Skeletal muscle tissue (tissue), 4 donors: ENCODE measurements around the gene OGDH. TPM values are rescaled to one million over a fixed set of nuclear protein-coding genes. Genes with fewer than 3 reads are reported as not detected.
"Not testable (repeated sequence)": the region's sequence is repeated elsewhere in the genome, so short reads cannot be mapped to it uniquely, and the experiment has no call there.

Experiments
- H3K27ac ChIP-seq: one replicate; pipeline ENCODE4 v1.7.0; 2013; ENCODE audit warnings: mild to moderate bottlenecking, low read depth, low read length, inconsistent platforms
- H3K27me3 ChIP-seq, 3 donors: one replicate each; pipeline ENCODE4 v1.7.0; 2013; ENCODE audit warnings: low read length in 3 of 3; ENCODE audit not compliant: control insufficient read depth in 3 of 3, insufficient read depth in 3 of 3
- H3K36me3 ChIP-seq, 3 donors: one replicate each; pipeline ENCODE4 v1.7.0; 2013; ENCODE audit warnings: low read length in 3 of 3; ENCODE audit not compliant: control insufficient read depth in 3 of 3, insufficient read depth in 3 of 3
- H3K4me1 ChIP-seq, 3 donors: one replicate each; pipeline ENCODE4 v1.7.0; 2013; ENCODE audit warnings: low read length in 3 of 3, mild to moderate bottlenecking in 3 of 3; ENCODE audit not compliant: control insufficient read depth in 3 of 3, insufficient read depth in 3 of 3
- H3K4me3 ChIP-seq, 3 donors: one replicate each; pipeline ENCODE4 v1.7.0; 2013; ENCODE audit warnings: low read length in 3 of 3
- H3K9ac ChIP-seq, 3 donors: one replicate each; pipeline ENCODE4 v1.7.0; 2013; ENCODE audit warnings: low read length in 3 of 3, mild to moderate bottlenecking in 3 of 3, moderate library complexity in 2 of 3, low read depth in 1 of 3
- H3K9me3 ChIP-seq, 3 donors: one replicate each; pipeline ENCODE4 v1.7.0; 2013; ENCODE audit warnings: low read length in 3 of 3; ENCODE audit not compliant: control insufficient read depth in 3 of 3
- total RNA-seq: library from RNA; depleted of rRNA; stranded (reverse); fragments of >200 nt; gene quantifications from one replicate; pipeline ENCODE4 v1.2.3, GENCODE V29; 2014
- donor health status: Osteomylitis.

The OGDH gene
- total RNA-seq, 1 donor from 2014 or later = 70.5 TPM

DNA sequence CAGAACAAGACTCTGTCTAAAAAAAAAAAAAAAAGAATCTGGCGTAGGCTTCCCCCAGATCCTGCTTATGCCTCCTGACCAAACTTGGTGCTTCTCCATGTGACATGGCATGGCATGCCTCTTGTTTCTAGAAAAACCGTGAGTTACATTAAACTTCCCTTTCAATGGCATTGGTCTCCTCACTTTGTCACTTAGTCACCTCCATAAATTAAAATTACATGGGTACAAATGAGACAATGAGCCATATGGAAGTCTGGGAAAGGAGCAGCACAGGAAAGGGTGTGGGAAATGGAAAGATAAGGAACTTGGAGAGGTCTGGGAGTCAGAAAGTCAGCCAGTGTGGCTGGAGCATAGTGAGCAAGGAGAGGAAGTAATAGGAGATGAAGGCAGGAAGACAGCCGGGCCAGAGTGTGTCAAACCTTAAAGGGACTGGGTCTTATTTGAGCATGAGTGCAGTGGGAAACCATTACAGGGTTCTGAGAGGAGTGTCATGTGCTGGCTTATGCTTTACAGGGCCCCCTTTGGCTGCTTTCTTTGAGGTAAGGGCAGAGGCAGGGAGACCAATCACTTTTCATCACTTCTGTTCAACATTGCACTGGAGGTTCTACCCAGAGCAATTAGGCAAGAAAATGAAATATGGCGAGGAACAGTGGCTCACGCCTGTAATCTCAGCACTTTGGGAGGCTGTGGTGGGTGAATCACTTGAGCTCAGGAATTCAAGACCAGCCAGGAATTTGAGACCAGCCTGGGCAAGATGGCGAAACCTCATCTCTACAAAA lies 120.9 kb downstream of the OGDH start:
- no peaks in the 10 kb centered on the region for H3K27me3 ChIP-seq
- no peaks in the 10 kb centered on the region for H3K9me3 ChIP-seq
- no peak overlapping the region for H3K27ac ChIP-seq
- H3K9ac ChIP-seq = no peak overlapping the region
- H3K4me3 ChIP-seq = no peak overlapping the region
- no peaks in the 10 kb centered on the region for H3K36me3 ChIP-seq
- H3K4me1 ChIP-seq = peaks cover 0 to 3% (median 0%) of the 10 kb centered on the region in 3 donors

DNA sequence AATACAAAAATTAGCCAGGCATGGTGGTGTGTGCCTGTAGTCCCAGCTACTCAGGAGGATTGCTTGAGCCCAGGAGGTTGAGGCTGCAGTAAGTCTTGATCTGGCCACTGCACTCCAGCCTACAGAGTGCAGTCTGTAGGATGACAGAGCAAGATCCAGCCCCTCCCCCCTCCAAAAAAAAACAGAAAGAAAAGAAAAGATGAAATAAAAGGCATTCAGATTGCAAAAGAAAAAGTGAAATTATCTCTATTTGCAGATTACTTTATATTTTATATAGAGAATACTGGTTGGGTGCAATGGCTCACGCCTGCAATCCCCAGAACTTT lies 121.5 kb downstream of the OGDH start:
- H3K9ac ChIP-seq = no peak overlapping the region

DNA sequence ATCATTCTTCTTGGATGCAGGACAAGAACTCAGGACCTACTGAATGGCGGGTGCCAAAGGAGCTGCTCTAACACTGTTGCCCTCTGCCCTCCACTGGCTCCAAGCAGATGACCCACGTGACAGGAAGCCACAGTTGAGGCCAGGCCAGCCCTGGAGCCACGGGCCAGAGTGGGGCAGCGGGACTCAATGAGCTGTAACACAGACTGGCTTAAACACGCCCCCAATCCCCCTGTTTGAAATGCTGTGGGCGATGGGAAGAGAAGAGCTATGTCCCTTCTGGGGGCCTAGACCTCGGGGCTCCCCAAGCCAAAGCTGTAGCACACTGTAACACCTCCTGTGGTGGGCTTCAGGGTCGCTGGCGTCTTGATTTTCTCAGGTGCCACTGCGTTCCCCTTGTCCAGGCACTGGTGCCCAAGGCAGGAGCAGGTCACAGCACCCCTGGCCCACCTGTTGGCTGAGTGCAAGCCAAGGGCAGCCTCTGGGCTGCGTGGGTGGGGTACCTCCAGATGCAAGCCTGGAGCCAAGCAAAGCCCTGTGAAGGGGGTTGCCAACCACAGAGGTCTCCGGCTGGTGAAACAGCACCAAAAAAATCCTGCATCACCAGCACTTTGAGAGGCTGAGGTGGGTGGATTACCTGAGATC lies 123.6 kb downstream of the OGDH start:
- H3K27me3 ChIP-seq = no peaks in the 10 kb centered on the region

More for the DNA sequence above, 121.5 kb downstream of the OGDH start:
- H3K27me3 ChIP-seq = no peaks in the 10 kb centered on the region
- H3K9me3 ChIP-seq = no peaks in the 10 kb centered on the region
- no peak overlapping the region for H3K27ac ChIP-seq
- no peak overlapping the region for H3K4me3 ChIP-seq
- H3K4me1 ChIP-seq = peaks cover 0 to 3% (median 0%) of the 10 kb centered on the region in 3 donors
- H3K36me3 ChIP-seq = no peaks in the 10 kb centered on the region

DNA sequence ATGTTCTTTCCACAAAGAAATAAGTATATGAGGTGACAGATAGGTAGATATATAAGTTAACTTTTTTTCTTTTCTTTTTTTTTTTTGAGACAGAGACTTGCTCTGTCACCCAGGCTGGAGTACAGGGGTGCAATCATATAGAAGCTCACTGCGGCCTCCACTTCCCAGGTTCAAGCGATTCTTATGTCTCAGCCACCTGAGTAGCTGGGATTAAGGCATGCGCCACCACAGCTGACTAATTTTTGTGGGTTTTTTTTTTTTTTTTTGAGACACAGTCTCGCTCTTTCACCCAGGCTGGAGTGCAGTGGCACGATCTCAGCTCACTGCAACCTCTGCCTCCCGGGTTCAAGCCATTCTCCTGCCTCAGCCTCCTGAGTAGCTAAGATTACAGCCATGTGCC lies 126.5 kb downstream of the OGDH start:
- H3K9ac ChIP-seq, H3K27ac ChIP-seq, H3K36me3 ChIP-seq, H3K27me3 ChIP-seq, H3K9me3 ChIP-seq, H3K4me3 ChIP-seq, H3K4me1 ChIP-seq: not testable (repeated sequence)

More for the DNA sequence above, 123.6 kb downstream of the OGDH start:
- Histone ChIP-seq H3K9me3 (no peaks in the 10 kb centered on the region), H3K4me1 (peaks cover 0 to 3% (median 0%) of the 10 kb centered on the region in 3 donors), H3K27ac (no peak overlapping the region), H3K36me3 (no peaks in the 10 kb centered on the region), H3K4me3 (no peak overlapping the region), H3K9ac (no peak overlapping the region)

DNA sequence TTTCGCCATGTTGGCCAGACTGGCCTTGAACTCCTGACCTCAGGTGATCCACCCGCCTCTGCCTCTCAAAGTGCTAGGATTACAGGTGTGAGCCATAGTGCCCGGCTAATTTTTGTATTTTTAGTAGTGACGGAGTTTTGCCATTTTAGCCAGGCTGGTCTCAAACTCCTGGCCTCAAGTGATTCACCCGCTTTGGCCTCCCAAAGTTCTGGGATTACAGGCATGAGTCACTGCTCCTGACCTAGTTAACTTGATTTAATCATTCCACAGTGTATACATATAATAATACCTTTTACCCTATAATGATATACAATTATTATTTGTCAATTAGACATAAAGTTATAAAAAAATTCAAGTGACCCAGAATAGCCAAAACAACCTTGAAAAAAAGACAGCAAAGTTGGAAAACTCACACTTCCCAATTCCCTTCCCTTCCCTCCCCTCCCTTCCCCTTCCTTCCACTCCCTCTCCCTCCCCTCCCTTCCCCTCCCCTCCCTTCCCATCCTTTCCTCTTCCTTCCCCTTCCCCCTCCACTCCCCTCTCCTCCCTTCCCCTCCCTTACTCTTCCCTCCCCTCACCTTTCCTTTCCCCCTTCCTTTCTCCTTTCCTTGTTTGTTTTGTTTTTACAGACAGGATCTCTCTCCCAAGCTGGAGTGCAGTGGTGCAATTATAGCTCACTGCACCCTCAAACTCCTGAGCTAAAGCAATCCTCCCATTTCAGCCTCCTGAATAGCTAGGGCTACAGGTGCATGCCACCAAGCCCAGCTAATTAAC lies 127.5 kb downstream of the OGDH start:
- Histone ChIP-seq H3K4me3 (no peak overlapping the region), H3K4me1 (peaks cover 0 to 3% (median 0%) of the 10 kb centered on the region in 3 donors), H3K9me3 (no peaks in the 10 kb centered on the region), H3K9ac (no peak overlapping the region), H3K27me3 (no peaks in the 10 kb centered on the region), H3K27ac (no peak overlapping the region), H3K36me3 (no peaks in the 10 kb centered on the region)

DNA sequence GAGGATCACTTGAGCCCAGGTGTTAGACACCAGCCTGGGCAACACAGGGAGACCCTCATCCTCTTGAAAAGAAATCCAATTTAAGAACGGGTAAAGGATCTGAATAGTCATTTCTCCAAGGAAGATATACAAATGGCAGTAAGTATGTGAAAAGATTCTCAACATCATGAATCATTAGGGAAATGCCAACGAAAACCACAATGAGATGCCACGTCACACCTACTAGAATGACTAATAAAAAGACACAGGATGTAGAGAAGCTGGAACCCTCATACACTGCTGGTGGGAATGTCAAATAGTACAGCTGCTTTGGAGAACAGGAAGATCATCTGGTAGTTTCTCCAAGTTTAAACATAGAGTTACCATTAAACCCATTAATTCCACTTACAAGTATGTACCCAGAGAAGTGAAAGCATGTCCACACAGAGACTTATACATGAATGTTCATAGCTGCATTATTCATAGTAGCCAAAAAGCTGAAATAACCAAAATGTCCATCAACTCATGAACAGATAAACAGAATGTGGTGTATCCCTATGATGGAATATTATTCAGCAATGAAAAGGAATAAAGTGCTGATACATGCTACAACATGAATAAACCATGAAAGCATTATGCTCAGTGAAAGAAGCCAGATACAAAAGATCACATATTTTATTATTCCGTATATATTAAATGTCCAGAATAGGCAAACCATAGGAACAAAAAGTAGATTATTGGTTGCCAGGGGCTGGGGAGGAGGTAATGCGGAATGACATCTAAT lies 129.2 kb downstream of the OGDH start:
- Histone ChIP-seq H3K27me3 (no peaks in the 10 kb centered on the region), H3K4me3 (no peak overlapping the region), H3K36me3 (no peaks in the 10 kb centered on the region), H3K9ac (no peak overlapping the region), H3K4me1 (no peaks in the 10 kb centered on the region), H3K9me3 (no peaks in the 10 kb centered on the region), H3K27ac (no peak overlapping the region)

DNA sequence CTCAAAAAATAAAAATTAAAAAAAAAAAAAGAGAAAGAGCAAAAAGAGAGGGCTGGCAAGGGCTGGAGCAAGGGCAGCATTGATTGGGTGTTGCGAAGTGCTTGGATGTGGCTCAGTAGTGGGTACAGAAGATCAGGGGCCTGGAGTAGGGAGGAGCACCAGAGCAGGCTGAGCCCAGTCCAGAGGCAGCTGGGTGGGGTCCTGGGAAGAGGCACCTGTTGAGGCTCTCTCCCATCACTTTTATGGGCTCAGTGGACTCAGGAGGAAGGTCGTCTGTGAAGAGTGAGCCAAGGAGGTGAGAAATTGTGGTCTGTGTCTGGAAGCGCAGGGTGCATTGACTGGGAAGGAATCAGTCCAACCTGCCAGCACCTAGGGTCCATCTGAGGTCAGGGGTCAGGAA lies 130.5 kb downstream of the OGDH start:
- Histone ChIP-seq H3K4me1 (no peaks in the 10 kb centered on the region), H3K9me3 (no peaks in the 10 kb centered on the region), H3K36me3 (no peaks in the 10 kb centered on the region), H3K27me3 (no peaks in the 10 kb centered on the region), H3K27ac (no peak overlapping the region), H3K9ac (peak overlapping the region in 1 of 3 donors; percentile 8), H3K4me3 (no peak overlapping the region)

DNA sequence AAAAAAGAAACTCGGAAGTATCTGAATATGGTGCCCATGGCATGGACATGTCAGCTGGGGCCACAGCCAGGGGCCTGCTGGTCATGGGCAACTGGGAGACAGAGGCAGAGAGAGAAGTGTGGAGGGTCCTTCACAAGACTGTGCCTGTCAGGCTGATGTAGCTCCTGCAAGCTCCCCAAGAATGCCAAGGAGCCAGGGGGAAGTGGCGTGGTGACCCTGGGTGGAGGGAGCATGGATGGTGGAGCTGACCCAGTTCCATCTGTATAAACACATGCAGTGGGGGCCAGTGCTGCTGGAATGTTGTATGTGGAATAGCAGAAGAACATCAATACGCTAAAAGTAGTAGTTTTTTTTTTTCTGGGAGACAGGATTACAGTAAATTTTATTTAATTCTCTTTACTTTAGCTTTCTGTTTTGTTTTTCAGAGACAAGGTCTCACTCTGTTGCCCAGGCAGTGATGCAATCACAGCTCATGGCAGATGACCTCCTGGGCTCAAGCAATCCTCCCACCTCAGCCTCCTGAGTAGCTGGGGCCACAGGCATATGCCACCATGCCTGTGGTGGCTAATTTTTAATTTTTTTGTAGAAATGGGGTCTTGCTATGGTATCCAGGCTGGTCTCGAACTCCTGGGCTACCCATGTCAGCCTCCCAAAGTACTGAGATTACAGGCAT lies 131.8 kb downstream of the OGDH start:
- H3K4me1 ChIP-seq = no peaks in the 10 kb centered on the region
- no peaks in the 10 kb centered on the region for H3K9me3 ChIP-seq
- no peak overlapping the region for H3K4me3 ChIP-seq
- H3K27me3 ChIP-seq = no peaks in the 10 kb centered on the region
- H3K27ac ChIP-seq = no peak overlapping the region
- no peak overlapping the region for H3K9ac ChIP-seq
- H3K36me3 ChIP-seq = no peaks in the 10 kb centered on the region

DNA sequence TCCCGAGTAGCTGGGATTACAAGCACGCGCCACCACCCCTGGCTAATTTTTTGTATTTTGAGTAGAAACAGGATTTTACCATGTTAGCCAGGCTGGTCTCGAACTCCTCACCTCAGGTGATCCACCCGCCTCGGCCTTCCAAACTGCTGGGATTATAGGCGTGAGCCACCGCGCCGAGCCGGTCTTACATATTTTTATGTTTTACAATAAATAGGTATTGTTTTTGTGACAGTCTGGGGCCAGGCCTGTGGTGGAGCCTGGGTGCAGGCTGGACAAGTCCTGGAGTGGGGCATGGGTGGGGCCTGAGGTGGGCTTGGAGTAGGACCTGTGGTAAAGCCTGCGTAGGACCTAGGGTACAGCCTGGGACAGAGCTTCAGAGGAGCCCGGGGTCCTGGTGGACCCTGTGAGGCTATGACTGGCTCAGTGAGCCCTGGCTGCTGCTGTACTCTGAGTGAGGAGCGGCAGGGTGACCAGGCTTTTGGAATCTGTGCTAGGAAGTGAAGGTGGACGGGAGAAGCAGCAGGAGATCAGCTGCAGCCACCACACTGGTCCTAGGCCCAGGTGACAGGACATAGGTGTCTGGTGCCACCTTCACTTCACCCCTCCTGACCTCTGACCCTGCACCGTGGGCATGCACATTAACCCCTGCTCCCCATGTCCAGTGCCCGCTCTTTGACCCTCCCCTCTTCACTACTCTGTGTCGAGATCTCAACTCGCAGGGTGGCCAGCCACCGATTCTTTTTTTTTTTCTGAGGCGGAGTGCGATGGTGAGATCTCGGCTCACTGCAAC lies 132.6 kb downstream of the OGDH start:
- Histone ChIP-seq H3K4me3 (no peak overlapping the region), H3K9me3 (no peaks in the 10 kb centered on the region), H3K27ac (no peak overlapping the region), H3K36me3 (no peaks in the 10 kb centered on the region), H3K9ac (no peak overlapping the region), H3K4me1 (no peaks in the 10 kb centered on the region), H3K27me3 (no peaks in the 10 kb centered on the region)
